NCI-H510A treated with DMSO at 0.1 percent for 48 hours (cell line): ENCODE data around the gene SACM1L.
A peak's percentile ranks its signal among the peaks of the same experiment; 100 is the strongest.
"Not testable (repeated sequence)": the region's sequence is repeated elsewhere in the genome, so short reads cannot be mapped to it uniquely, and the experiment has no call there.

Experiments
- DNase-seq: peaks from one replicate; lab custom pipeline; 2025; lab: John Stamatoyannopoulos, UW

The SACM1L gene

GRCh38 chr3:45742461-45743089 lies 53.4 kb downstream of the SACM1L start:
- DNase-seq, result no peak

DNA sequence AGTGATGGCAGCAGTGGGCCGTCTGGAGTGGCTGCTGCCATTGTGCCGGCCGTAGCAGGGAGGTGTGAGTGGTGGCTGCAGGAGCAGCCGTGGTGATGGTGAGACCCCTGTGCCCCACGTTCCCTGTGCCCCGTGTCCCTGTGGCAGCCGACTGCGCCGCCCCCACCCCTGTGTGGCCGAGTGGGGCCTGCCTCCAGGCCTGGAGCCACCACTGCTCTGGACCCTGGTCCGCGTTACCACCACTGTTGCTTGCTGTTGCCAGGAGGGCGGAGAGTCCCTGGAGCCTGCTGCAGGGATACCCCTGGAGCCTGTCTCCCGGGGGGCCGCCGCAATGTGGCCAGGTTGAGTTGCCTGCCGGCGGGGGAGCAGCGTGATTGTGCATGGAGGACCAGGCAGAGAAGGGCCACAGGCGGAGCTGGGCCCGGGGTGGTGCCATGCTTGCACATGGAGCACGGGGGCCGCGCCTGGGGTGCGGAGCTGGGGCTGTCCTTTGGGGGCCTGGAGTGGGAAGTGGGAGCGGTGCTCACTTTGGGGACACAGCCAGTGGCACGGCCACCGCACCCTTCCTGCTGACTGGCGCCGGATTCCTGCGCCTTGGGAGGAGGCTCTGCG lies 57.1 kb downstream of the SACM1L start:
- no peak for DNase-seq

DNA sequence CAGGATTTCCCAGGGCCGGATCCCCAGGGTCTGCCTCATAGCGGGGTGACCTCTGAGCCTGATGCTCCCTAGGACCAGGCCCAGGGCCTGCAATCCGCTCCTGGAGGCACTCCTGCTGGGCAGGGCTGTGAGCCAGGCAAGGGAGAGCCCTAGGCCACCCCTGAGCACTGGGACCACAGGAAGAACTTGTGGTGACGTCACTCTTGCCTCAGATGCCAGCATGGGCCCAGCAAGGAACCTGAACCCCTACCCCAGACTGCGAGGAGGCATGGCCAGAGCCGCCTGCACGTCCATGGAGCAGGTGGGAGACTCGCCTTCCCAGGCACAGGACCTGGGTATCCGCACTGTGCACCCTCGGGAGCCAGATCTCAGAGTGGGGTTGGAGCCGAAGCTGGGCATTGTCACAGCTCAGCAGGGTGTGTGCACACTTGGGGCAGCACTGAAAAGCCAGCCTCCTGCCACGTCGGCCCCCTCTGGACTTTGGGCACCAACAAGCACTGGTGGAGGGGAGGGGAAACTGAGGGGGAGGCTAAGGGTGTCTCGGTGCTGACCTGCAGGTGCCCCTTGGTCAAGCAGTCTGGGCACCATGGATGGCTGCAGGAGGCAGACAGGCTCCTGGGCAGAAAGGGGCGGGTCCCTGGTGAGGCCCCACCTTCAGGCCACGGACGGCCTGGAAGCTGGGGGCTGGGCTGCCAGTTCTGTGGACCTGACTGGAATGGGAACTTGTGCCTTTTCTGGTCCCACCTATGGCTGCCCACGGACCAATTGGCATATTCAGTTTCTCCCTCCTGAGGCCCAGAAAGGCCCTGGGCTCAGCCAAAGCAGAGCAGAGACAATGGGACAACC lies 57.8 kb downstream of the SACM1L start:
- no peak for DNase-seq

- no peak for DNase-seq
Observed at GRCh38 chr3:45748068-45748467, 58.9 kb downstream of the SACM1L start.

- not testable (repeated sequence) for DNase-seq
Observed at GRCh38 chr3:45749036-45749600, 59.9 kb downstream of the SACM1L start.

DNA sequence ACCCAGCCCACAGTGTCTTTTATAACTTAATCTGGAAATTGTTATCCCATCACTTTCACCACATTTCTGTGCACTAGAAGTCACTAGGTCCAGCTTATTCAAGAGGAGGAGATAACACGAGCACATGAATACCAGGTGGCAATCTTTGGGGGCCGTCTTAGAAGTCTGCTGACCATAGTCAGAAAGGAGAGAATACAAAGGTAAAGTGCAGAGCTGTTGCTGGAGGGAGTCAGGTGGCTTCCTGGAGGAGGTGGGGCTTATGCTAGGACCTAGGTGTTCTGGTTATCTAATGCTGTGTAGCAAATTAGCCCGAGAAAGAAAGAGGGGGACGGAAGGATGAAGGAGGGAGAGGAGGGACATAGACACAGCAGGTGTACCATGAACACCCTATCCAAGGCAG lies 60.7 kb downstream of the SACM1L start:
- DNase-seq, result no peak

- DNase-seq, result no peak
Observed at GRCh38 chr3:45751537-45752242, 62.5 kb downstream of the SACM1L start.

DNA sequence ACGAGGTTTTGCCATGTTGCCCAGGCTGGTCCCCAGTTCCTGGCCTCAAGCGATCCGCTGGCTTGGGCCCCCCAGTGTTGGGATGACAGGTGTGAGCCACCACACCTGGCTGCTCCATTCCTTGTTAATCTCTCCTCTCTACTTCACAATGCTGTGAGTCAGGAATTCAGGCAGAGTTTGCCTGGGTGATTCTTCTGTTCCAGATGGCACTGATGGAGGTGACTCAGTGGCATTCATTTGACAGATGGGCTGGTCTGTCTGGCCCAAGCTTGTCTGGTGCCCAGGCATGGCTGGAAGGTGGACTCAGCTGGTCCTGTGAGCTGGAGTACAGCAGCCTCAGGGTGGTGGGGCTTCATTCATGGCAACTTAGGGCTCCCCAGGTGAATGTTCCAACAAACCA lies 63.9 kb downstream of the SACM1L start:
- DNase-seq, result no peak

DNA sequence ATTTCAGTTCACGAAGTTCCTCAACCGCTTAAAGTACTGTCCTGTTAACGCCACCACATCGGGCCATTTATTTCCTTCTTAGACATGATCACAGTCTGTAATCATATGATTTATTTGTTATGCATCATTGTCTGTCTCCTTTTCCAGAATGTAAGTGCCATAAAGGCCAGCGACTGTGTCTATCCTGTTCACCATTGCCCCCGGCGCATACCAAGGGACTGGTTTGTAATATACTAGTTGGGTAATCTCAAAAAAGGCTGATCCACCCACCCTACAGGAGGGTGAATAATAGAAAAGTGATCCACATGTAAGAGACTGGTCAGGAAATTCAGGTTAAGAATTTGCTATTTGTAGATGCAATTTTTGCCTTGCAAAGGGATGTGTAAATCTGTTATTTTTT lies 65.3 kb downstream of the SACM1L start:
- DNase-seq, result no peak

DNA sequence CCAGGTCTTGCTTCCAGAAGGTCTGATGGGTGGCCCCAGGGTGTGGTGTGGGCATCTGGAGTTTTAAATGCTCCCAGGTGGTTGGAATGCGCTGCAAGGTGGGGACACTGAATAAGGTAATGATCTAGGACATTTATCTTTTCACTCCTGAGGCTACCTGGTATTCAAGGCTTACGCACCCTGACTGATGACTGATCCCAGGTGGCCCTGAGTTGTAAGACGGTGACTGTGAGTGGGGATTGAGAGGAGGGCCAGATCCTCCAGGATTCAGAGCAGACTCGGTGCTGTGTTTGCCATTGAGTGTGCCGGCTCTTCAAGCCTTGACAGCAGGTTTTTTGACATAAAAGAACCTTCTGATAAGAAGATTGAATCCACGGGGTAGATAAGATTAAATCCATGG lies 66.9 kb downstream of the SACM1L start:
- DNase-seq, result no peak

DNA sequence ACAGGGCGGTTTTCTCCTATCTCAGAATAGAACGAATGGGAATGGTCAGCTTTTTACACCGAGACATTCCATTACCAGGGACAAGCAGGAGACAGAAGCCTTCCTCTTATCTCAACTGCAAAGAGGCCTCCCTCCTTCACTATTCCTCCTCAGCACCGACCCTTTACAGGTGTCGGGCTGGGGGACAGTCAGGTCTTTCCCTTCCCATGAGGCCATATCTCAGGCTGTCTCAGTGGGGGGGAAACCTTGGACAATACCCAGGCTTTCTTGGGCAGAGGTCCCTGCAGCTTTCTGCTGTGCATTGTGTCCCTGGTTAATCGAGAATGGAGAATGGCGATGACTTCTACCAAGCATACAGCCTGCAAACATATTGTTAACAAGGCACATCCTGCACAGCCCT lies 67.9 kb downstream of the SACM1L start:
- not testable (repeated sequence) for DNase-seq

DNA sequence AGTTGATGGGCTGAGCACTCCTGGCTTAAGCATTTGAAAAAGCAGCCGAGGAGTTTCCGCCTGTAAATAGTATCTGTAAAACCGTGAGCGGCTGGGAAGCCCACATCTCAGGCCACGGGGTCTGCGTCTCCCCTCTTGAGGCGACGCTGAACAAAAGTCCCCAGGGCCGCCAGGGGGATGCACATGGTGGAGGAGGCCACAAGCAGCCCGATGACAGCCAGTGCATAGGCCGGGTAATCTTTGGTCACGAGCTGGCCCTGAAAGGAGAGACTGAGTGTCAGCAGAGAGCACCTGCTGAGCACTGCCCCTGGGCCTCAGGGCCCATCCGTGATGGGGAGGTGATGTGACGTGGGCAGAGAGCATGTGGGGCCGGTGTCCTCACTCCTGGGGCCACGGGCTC lies 69.7 kb downstream of the SACM1L start:
- DNase-seq, result no peak

DNA sequence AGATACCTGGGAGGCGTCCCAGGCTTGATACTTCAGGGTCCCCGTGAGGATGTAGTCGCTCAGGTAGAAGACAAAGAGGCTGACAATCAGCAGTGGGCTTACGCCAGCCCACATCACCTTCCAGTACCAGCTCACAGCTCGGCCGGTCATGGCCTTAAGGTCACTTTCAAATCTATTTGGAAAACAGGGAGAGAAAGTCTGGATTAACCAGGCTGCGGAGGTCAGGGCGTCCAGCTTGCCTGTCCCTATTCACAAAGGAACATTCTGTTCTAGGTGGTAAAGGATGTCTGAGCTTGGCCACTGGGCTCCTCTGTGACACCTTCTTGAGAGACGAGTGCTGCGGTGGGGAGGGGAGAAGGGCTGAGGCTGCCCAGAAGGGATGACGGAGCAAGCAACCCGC lies 70.7 kb downstream of the SACM1L start:
- DNase-seq, result no peak

DNA sequence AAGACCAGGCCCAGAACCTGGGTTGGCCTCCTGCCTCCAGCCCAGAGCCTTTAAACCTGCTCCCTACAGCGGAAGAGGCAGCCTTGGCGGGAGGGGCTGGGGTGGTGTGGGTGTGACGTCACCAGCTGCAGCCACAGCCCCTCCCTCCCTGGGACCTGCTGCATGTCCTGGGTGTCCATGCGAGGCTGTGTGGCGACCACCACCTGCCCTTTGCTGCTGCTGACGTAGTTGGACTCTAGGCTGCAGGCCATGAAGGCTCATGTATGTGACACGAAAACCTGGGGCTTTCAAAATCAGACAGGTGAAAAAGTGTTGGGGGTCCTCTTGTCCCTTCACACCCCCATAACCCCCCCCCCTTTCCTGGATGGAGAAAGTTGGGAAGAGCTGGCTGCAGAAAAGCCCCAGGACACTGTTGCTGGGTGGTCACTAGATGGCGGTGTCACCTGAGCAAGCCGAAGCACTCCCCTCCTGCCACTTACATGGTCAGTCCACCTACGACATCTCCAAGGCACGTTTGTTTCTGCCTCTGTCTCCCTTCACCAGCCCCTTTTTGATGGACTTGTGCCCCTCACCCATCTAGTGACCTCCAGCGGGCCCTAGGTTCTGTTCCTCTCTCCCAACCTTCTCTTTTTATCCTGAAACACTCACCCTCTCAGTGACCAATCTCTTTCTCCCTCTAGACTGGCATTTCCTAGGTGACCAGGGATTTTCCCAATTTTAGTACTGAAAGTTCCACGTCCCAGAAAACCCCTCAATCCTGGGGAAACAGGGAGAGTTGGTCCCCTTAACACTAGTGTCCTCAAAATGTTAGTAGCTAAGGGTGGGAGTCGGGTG lies 71.9 kb downstream of the SACM1L start:
- peak; percentile 62 for DNase-seq

GRCh38 chr3:45761831-45762230 lies 72.6 kb downstream of the SACM1L start:
- no peak for DNase-seq

DNA sequence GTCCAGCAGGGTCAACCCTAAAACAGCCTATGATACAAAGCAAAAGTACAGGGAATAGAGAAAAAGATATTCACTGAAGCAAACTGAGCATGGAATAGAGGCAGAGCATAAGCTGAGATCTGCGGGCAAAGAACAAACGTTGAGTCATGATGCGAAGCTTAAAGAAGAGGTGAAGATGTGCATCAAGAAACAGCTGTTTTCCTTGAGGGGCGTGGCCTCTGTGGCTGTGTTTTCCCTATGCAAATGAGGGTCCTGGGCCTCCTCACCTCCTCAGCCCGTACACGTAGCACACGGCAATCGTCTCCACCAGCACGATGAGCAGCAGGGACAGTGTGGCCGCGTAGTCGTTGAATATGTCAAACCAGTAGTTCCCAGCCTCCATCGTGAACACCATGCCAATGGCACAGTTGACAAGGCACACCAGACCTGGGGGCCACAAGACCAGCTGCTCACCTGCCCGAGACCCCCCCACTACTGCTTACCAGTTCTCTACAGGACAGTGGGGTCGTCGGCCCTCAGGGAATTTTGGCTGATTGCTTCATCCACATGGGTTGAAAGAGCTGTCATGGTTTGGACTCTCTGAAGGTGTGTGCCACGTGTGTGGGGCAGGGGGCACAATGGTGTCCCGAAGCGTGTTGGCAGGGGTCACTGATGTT lies 73.6 kb downstream of the SACM1L start:
- no peak for DNase-seq

GRCh38 chr3:45763303-45763675 lies 74.1 kb downstream of the SACM1L start:
- DNase-seq, result no peak

DNA sequence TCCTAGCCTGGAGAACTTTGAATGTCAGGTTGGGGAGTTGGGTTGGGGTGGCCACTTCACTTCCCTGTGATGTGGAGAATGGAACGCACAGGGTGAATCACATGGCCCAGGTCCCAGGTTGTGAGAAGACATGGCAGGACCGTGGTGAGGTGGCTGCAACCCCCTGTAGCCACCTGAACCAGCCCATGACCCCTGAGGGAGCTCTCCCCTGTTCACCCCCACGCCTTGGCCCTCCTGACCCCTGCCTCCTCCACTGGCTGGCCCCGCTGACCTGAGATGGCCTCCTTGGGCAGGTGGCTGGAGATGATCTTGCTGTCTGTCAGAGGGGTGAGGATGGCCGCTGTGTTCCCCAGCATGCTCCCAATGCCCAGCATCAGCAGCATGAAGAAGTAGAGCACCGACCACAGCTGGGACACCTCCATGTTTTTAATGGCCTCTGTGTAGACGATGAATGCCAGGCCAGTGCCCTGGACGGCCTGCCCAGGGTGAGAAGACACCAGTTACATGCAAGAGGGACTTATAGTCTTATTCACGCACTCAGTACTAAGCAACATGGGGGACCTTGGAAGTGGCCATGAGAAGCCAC lies 76.2 kb downstream of the SACM1L start:
- no peak for DNase-seq

- DNase-seq, result no peak
Observed at GRCh38 chr3:45765958-45766357, 76.8 kb downstream of the SACM1L start.

GRCh38 chr3:45771166-45771775 lies 82.1 kb downstream of the SACM1L start:
- DNase-seq, result no peak
